Measurements from ENCODE around the gene COA1.

GRCh38 chr7:43646603-43647338 lies 82.6 kb downstream of the COA1 start:
- TF ChIP-seq, protein P1, sequence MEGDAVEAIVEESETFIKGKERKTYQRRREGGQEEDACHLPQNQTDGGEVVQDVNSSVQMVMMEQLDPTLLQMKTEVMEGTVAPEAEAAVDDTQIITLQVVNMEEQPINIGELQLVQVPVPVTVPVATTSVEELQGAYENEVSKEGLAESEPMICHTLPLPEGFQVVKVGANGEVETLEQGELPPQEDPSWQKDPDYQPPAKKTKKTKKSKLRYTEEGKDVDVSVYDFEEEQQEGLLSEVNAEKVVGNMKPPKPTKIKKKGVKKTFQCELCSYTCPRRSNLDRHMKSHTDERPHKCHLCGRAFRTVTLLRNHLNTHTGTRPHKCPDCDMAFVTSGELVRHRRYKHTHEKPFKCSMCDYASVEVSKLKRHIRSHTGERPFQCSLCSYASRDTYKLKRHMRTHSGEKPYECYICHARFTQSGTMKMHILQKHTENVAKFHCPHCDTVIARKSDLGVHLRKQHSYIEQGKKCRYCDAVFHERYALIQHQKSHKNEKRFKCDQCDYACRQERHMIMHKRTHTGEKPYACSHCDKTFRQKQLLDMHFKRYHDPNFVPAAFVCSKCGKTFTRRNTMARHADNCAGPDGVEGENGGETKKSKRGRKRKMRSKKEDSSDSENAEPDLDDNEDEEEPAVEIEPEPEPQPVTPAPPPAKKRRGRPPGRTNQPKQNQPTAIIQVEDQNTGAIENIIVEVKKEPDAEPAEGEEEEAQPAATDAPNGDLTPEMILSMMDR (IDR thresholded peaks at IDR 0.05), result no peak
- TF ChIP-seq POLR2A (IDR thresholded peaks at IDR 0.05), result no peak
